Neural crest cell (in vitro differentiated cells): ENCODE data around the gene CA5B. TPM values are rescaled to one million over a fixed set of nuclear protein-coding genes. Genes with fewer than 3 reads are reported as not detected.

Experiments used
- DNase-seq: peaks from one replicate; pipeline ENCODE4 v3.0.0; 2021; ENCODE audit warnings: low read depth, mixed read lengths, low spot score
- H3K27ac Mint-ChIP-seq: one replicate; pipeline ENCODE4 v1.8.0; 2021; ENCODE audit warnings: mild to moderate bottlenecking, mixed read lengths; ENCODE audit not compliant: unreplicated experiment
- H3K27me3 Mint-ChIP-seq: 2 replicates; pipeline ENCODE4 v1.8.0; 2021; ENCODE audit warnings: low read depth, mild to moderate bottlenecking, mixed read lengths
- H3K36me3 Mint-ChIP-seq: 2 replicates; pipeline ENCODE4 v1.8.0; 2021; ENCODE audit warnings: low read depth, mild to moderate bottlenecking, mixed read lengths
- H3K4me1 Mint-ChIP-seq: 2 replicates; pipeline ENCODE4 v1.8.0; 2021; ENCODE audit warnings: mixed read lengths
- H3K4me3 Mint-ChIP-seq: one replicate; pipeline ENCODE4 v1.8.0; 2021; ENCODE audit warnings: mild to moderate bottlenecking, mixed read lengths
- H3K9me3 Mint-ChIP-seq: 2 replicates; pipeline ENCODE4 v1.8.0; 2021; ENCODE audit warnings: mixed read lengths
- total RNA-seq: library from RNA; stranded (reverse); gene quantifications from 2 replicates; pipeline ENCODE4 v1.2.1, GENCODE V29; 2021
- TF ChIP-seq, protein P1 (sequence below): fragments of 200-600 bp; sonication (generic); conservative IDR thresholded peaks from 2 replicates; pipeline ENCODE4 v1.5.0; 2021; ENCODE audit warnings: antibody characterized with exemption, mild to moderate bottlenecking

Gene CA5B
- total RNA-seq, 1 donor from 2014 or later = 5.7 TPM

DNA sequence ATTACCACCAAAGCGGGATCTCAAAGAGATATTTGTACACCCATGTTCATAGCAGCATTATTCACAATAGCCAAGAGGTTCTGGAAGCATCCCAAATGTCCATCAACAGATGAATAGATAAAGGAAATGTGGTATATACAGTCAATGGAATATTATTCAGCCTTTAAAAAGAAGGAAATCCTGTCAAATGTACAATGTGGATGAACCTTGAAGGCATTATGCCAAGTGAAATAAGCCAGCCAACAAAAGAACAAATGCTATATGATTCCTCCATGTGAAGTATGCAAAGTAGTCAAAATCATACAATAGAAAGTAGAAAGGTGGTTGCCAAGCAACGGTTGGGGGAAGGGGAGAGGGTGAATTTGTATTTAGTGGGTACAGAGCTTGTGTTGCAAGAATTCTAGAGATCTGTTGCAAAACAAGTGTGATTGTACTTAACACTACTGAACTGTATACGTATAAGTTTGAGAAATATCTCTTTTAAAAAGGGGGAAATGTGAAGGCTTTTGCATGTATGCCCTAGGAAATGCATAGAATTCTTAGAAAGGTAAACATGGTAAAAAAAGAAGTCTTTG, 47.2 kb downstream of the CA5B start:
- H3K27ac Mint-ChIP-seq = no peak overlapping the region
- DNase-seq = no peak
- H3K36me3 Mint-ChIP-seq = peaks cover 2% of the 10 kb centered on the region
- H3K4me1 Mint-ChIP-seq = peaks cover 4% of the 10 kb centered on the region
- TF ChIP-seq, protein P1, sequence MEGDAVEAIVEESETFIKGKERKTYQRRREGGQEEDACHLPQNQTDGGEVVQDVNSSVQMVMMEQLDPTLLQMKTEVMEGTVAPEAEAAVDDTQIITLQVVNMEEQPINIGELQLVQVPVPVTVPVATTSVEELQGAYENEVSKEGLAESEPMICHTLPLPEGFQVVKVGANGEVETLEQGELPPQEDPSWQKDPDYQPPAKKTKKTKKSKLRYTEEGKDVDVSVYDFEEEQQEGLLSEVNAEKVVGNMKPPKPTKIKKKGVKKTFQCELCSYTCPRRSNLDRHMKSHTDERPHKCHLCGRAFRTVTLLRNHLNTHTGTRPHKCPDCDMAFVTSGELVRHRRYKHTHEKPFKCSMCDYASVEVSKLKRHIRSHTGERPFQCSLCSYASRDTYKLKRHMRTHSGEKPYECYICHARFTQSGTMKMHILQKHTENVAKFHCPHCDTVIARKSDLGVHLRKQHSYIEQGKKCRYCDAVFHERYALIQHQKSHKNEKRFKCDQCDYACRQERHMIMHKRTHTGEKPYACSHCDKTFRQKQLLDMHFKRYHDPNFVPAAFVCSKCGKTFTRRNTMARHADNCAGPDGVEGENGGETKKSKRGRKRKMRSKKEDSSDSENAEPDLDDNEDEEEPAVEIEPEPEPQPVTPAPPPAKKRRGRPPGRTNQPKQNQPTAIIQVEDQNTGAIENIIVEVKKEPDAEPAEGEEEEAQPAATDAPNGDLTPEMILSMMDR = no peak
- no peaks in the 10 kb centered on the region for H3K9me3 Mint-ChIP-seq
- no peaks in the 10 kb centered on the region for H3K27me3 Mint-ChIP-seq
- no peak overlapping the region for H3K4me3 Mint-ChIP-seq

DNA sequence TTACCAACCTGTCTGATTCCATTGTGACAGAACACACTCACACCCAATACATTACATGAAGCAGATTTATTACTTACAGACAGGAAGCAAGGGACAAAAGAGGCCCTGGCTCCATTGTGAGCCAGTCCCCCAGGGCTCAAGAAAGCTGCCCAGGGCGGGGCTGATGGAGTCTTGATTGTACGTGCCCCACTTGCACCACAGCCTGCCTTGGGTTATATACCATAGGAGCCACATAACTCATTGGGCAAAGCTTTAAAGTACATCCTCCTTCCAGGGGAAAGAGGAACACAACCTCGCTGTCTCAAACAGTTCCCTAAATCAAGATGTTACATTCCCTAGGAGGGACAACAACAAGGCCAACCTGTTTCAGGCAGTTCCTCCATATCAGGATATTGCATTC, 48.8 kb downstream of the CA5B start:
- Mint-ChIP-seq H3K4me1 (no peaks in the 10 kb centered on the region), H3K27me3 (no peaks in the 10 kb centered on the region), H3K27ac (no peak overlapping the region), H3K36me3 (peaks cover 2% of the 10 kb centered on the region), H3K4me3 (peak overlapping the region; percentile 36), H3K9me3 (no peaks in the 10 kb centered on the region)
- TF ChIP-seq, protein P1 = no peak
- no peak for DNase-seq

DNA sequence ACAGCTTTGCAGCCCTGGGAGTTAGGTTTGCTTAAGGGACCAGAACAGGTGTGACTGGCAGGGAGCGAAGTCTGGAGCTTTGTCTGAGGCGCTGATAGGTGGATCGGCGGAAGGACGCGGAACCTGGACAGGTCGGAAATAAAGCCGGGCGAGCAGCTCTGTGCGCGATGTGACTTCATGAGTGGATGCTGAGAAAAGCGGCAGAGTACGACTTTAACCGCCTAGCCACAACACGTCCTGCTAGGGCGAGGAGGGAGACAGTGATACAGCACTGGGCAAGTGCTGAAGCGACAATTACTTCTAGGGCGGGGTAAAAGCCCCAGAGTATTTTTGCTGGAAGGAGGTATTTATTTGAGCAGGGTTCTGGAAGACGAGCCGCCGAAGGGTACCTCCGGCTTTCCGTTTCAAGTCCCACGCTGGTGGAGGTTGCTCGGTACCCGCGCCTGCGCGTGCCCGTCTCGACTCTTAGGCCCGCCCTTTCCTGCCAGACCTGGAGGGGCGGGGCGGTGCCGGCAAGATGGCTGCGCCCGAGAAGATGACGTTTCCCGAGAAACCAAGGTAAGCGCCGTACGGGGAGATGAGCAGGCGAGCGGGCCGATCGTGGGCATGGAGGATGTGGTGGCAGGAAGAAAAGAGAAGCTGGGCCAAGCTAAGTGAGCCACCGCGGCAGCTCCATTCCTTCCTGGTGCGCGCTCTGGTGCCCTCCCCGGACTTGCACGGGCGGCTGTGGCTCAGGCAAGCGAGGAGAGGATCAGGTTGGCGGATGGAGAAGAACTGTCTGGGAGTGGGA, 52.1 kb downstream of the CA5B start, which contains the start of gene ZRSR2:
ZRSR2 (plus strand) TSS at position 506 of the 790 bp plus-strand sequence; CDS start at position 518, 12 bp downstream.
- TF ChIP-seq, protein P1 = no peak
- peaks cover 3% of the 10 kb centered on the region for H3K36me3 Mint-ChIP-seq
- H3K4me1 Mint-ChIP-seq = peaks cover 8% of the 10 kb centered on the region
- H3K4me3 Mint-ChIP-seq = no peak within 1 kb of the TSS
- DNase-seq = peak; percentile 81
- no peaks in the 10 kb centered on the region for H3K27me3 Mint-ChIP-seq
- H3K9me3 Mint-ChIP-seq = no peaks in the 10 kb centered on the region
- no peak within 1 kb of the TSS for H3K27ac Mint-ChIP-seq

DNA sequence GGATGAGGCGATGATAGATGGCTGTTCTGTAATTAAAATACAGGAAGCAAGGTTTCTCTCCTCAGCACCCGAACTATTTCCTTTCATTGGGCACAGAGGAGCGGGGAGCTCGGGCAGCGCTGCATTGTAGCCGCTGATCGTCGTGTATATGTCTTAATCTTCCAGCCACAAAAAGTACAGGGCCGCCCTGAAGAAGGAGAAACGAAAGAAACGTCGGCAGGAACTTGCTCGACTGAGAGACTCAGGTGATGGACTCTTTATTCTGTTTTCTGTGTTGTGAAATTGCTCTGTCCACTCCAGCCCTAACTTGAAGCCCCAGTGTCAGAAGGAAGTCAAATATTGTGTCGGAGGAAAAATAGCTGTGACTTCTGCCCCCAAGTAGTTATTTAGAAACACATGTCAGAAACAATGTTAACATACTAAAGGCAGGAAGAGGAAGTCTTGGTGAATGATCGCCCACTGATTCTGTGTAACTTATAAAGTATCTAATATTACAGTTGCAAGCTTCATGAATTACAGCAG, 52.8 kb downstream of the CA5B start:
- Mint-ChIP-seq H3K27ac (no peak overlapping the region), H3K9me3 (no peaks in the 10 kb centered on the region), H3K4me3 (no peak overlapping the region), H3K36me3 (peaks cover 4% of the 10 kb centered on the region), H3K4me1 (peaks cover 8% of the 10 kb centered on the region), H3K27me3 (no peaks in the 10 kb centered on the region)
- TF ChIP-seq, protein P1 = no peak
- no peak for DNase-seq

DNA sequence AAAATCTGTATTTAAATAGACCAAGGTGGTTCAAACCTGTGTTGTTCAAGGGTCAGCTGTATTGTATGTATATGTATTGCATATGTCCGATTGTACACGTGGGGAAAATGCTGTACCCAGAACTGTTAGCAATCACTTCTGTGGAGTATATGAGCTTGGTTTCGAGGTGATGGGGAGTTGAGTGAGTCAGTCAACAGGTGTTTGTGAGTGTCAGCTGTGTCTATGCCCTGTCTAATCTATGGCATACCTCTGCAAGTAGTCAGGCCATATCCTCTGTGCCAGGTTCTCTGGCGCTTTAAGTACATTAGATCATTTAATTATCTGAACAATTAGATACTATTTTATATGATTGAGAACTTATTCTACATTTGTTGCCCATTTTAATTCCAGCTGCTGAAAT, 59.6 kb downstream of the CA5B start:
- H3K4me1 Mint-ChIP-seq = peaks cover 5% of the 10 kb centered on the region
- no peaks in the 10 kb centered on the region for H3K9me3 Mint-ChIP-seq
- DNase-seq = no peak
- no peaks in the 10 kb centered on the region for H3K27me3 Mint-ChIP-seq
- no peak overlapping the region for H3K4me3 Mint-ChIP-seq
- peaks cover 17% of the 10 kb centered on the region for H3K36me3 Mint-ChIP-seq
- H3K27ac Mint-ChIP-seq = no peak overlapping the region
- TF ChIP-seq, protein P1 = no peak
